Astrocyte of the spinal cord (primary cell): ENCODE results near the gene MAP3K6.
"Not testable (repeated sequence)": the region's sequence is repeated elsewhere in the genome, so short reads cannot be mapped to it uniquely, and the experiment has no call there.

ENCODE experiments used
- DNase-seq: peaks from one replicate; pipeline ENCODE4 v3.0.0; 2011; ENCODE audit warnings: low read depth, low spot score
- H3K4me3 ChIP-seq: 2 replicates; pipeline ENCODE4 v1.5.1; 2011; ENCODE audit warnings: low read depth, mild to moderate bottlenecking, low read length, moderate library complexity
- in situ Hi-C: cut with HindIII; loops from 2 replicates; pipeline ENCODE4 v1.10.0; 2017; ENCODE audit warnings: low sequenced_read_pairs
- TF ChIP-seq, protein P1 (sequence below): IDR thresholded peaks from 2 replicates; pipeline ENCODE4 v1.5.1; 2012; ENCODE audit warnings: low read depth, mild to moderate bottlenecking, low read length, inconsistent platforms

The MAP3K6 gene

DNA sequence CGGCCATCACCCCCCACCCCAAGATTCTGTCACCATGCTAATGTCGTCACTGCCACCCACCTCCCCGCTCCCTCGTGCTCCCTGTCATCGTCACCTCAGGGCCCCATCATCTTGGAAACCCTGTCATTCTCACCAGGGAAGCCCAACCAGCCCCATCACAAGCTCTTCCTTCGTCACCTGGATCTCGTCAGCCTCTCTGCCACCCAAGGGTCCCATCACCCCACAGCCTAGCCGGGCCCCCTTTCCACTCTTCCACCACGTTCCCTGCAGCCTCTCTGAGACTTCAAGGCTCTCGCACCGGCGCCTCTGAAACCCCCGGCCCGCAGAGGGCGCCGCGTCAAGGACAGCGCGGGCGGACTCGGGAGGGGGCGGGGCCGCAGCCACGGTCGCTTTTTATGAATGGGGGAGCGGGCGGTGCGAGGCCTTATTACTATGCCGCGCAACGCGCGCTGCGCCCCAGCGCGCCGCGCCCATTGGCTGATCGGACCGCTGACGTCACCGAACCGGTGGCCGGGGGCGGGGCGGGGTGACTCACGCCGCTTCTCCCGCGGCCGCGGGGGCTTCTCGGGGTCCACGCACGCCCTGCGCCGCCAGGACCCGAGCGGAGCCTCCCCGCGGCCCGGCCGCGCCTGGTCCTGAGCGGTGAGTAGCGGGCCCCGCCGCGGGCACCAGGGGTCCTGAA is 25.5 kb upstream of the MAP3K6 start, which contains the start of gene GPR3:
Gene GPR3, plus strand, starts transcription at position 527 of the 682 bp plus-strand sequence. CDS start 1,177 bp downstream, outside the sequence.
- DNase-seq = peak; percentile 92
- in situ Hi-C loops = no loop called here
- H3K4me3 ChIP-seq = peak within 1 kb of the TSS; percentile 69
- TF ChIP-seq, protein P1, sequence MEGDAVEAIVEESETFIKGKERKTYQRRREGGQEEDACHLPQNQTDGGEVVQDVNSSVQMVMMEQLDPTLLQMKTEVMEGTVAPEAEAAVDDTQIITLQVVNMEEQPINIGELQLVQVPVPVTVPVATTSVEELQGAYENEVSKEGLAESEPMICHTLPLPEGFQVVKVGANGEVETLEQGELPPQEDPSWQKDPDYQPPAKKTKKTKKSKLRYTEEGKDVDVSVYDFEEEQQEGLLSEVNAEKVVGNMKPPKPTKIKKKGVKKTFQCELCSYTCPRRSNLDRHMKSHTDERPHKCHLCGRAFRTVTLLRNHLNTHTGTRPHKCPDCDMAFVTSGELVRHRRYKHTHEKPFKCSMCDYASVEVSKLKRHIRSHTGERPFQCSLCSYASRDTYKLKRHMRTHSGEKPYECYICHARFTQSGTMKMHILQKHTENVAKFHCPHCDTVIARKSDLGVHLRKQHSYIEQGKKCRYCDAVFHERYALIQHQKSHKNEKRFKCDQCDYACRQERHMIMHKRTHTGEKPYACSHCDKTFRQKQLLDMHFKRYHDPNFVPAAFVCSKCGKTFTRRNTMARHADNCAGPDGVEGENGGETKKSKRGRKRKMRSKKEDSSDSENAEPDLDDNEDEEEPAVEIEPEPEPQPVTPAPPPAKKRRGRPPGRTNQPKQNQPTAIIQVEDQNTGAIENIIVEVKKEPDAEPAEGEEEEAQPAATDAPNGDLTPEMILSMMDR = peak; percentile 68

DNA sequence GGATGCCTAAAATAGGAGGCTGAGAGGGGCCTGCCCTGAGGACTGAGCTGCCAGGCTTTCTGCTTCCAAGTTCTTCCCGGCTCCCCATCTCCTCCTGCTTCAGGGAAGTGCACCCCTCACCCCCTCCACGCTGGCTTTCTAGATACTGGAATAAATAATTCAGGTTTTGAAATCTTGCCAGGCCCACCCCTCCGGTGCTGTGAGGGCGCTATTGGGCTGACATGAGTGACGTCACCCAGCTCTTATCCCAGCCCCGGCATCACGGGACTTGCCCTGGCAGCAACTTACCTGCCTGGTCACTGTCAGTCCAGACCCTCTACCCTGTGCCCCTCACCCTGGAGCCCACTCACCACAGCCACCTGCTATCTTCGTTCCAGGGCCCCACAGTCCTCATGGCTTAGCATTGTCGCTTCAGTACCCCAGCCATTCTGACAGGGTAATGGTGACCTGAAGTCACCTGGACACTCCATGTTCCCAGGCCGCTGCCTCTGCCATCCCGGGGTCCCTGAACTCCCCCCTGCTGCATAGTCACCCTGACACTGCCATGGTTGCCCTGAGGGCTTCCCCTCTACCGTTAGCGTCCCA is 24.8 kb upstream of the MAP3K6 start:
- no peak for DNase-seq
- TF ChIP-seq, protein P1 = no peak
- in situ Hi-C loops = no loop called here
- peak overlapping the region; percentile 26 for H3K4me3 ChIP-seq

DNA sequence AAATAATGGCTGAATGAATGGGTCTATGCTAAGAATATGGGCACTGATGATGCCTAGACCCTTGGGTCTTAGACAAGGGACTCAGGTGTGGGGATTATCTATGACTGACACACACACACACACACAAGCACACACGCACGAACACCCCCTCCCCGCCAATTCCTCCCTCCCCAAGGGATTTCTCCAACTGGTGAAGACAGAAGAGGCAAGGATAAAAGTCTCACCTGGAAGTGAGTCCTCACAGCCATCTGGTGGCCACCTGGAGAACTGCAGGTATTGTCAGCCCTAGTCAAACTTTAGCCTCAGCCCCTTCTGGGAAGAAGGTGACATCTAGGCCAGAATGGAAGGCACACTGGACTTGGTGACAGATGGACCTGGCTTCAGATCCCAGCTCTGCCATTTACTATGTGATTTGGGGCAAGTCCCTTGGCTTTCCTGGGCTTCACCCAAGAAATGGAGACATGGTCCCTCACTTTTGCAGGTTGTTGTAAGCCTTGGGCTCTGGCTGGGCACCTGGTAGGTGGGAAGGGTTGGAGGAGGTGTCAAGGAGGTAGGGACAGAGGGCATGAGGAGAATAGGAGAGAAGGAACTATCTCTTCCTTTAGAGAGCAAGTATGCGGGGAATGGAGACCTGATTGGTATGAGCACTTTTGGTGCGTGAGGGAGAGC is 21.7 kb upstream of the MAP3K6 start:
- H3K4me3 ChIP-seq = no peak overlapping the region
- TF ChIP-seq, protein P1 = peak; percentile 95
- in situ Hi-C loops = no loop called here
- no peak for DNase-seq

DNA sequence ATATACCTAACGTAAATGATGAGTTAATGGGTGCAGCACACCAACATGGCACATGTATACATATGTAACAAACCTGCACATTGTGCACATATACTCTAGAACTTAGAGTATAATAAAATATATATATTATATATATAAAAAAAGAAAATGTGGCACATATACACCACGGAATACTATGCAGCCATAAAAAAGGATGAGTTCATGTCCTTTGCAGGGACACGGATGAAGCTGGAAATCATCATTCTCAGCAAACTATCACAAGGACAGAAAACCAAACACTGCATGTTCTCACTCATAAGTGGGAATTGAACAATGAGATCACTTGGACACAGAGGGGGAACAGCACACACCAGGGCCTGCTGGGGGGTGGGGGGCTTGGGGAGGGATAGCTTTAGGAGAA is 18.0 kb upstream of the MAP3K6 start:
- DNase-seq, in situ Hi-C loops, H3K4me3 ChIP-seq: not testable (repeated sequence)

DNA sequence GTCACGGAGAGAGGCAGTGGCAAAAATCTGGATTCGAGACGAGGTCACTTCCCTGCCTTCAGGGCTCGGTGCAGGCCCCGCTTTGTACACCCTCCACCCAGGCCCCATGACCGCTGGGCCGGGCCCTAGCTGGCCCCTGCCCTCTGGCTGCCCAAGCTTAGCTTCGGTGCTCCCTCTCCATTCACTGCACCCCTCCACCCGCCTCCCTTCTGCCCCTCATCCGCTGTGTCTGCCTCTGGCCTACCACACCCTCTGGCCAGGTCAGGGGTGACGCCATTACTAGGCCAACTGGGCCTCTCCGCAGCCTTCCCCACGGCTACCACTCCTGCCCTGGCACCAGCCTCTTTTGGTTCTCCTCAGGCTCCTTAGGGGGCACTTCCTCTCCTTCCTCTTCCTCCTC is 16.9 kb upstream of the MAP3K6 start:
- TF ChIP-seq, protein P1 = no peak
- H3K4me3 ChIP-seq = no peak overlapping the region
- in situ Hi-C loops = no loop called here
- DNase-seq = no peak

DNA sequence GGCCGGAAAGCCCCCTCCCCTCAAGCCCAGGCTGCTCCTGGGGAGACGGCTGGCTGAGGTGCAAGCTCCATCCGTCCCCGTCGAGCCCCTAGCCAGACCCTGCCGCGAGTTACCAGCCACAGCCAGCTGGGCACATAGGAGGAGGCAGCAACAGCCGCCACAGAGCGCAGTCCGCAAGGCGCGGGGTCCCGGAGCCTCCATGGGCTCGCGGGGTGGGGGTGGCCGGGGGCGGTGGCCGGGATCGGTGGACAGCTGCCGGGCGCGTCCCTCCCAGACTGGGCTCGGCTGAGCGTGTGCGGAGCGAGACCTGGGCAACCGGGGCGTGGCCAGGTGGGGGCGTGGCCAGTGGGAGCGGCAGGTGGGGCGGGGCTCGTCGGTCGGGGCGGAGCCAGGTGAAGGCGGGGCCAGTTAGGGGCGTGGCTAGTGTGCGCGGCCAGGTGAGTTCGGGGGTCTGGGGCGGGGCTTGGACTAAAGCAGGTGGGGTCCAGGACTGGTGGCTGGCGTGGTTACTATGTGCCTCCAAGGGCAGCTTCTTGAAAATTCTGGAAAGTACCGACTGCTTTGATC is 16.4 kb upstream of the MAP3K6 start, which contains the start of gene CD164L2:
Gene CD164L2, minus strand, starts transcription at position 295 of the 567 bp plus-strand sequence. Its CDS starts 94 bp downstream, at position 201.
- TF ChIP-seq, protein P1 = no peak
- no peak within 1 kb of the TSS for H3K4me3 ChIP-seq
- in situ Hi-C loops = no loop called here
- no peak for DNase-seq
